ENCODE data around the gene SNED1.

DNA sequence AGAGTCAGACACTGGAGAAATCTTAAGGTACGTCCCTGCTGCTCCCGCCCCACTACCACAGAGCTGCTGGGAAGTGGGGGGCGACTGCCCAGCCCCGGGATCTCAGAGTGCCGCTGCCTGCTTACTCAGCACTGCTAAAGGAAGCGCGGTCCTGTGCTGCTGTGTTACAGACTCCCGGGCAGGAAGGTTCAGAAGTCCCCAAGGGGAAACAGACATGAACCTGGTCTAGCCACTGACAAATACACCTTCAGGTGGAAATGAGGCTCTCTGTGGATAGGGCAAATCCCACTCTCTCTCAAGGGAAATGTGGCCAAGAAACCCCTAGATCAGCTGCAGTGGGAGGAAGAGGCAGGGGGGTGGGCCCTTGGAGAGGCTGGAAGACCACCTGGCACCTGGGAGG lies 90.0 kb downstream of the SNED1 start:
- TF ChIP-seq, protein P1, sequence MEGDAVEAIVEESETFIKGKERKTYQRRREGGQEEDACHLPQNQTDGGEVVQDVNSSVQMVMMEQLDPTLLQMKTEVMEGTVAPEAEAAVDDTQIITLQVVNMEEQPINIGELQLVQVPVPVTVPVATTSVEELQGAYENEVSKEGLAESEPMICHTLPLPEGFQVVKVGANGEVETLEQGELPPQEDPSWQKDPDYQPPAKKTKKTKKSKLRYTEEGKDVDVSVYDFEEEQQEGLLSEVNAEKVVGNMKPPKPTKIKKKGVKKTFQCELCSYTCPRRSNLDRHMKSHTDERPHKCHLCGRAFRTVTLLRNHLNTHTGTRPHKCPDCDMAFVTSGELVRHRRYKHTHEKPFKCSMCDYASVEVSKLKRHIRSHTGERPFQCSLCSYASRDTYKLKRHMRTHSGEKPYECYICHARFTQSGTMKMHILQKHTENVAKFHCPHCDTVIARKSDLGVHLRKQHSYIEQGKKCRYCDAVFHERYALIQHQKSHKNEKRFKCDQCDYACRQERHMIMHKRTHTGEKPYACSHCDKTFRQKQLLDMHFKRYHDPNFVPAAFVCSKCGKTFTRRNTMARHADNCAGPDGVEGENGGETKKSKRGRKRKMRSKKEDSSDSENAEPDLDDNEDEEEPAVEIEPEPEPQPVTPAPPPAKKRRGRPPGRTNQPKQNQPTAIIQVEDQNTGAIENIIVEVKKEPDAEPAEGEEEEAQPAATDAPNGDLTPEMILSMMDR (IDR thresholded peaks at IDR 0.05) = no peak
- TF ChIP-seq EZH2 (IDR thresholded peaks at IDR 0.05) (no peak), EZH2phosphoT487 (IDR thresholded peaks at IDR 0.05) (no peak)
